Activated naive CD4-positive, alpha-beta T cell treated with anti-CD3 and anti-CD28 coated beads, Interleukin-2, amount 50 U/mL, for 16 hours (primary cell): ENCODE measurements around the gene EHMT1.
A peak's percentile ranks its signal among the peaks of the same experiment; 100 is the strongest.

Experiments
- DNase-seq: peaks from one replicate; pipeline ENCODE4 v3.0.0-alpha.2; 2020

Gene EHMT1

DNA sequence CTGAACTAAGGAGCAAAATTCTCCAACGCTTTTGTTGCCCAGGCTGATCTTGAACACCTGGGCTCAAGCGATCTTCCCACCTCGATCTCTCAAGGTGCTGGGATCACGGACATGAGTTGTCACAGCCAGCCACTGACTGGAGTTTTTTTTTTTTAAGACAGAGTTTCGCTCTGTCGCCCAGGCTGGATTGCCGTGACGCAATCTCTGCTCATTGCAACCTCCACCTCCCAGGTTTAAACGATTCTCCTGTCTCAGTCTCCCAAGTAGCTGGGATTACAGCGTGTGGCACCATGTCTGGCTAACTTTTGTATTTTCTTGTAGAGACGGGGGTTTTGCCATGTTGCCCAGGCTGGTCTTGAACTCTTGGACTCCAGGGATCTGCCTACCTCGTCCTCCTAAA, 58.2 kb downstream of the EHMT1 start:
- no peak for DNase-seq

DNA sequence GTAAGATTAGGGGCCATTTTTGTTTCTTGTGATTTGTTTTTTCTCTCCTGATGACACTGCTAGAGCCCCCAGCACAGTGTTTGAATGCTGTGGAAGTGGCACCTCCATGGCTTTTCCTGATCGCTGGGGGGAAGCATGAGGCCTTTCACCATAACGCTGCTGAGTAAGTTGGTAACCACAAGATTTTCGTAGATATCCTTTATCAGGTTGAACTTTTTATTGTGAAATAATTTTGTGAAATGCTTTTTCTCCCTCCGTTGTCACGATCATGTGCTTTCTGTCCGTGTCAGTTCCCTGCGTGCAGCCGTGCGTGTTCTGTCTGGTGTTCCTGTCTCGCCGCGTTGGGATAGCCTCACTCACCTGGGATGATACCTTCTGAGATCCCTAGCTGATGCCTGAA, 59.4 kb downstream of the EHMT1 start:
- DNase-seq = no peak

DNA sequence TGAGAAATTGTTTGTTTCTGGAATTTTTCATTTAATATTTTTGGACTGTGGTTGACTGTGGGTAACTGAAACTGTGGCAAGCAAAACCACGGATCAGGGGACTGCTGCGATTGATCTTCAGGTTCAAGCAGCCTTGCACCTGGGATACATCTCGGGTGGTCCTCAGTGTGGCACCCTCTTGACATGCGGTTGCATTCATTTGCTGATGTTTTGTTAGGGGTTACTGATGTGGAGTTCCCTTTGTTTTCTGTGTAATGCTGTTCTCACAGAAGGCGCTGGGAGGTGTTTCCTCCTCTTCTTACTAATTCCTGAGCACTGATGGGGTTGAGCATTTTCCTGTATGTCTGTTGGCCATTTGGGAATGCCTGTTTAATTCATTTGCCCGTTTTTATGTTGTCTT, 60.4 kb downstream of the EHMT1 start:
- DNase-seq = no peak

DNA sequence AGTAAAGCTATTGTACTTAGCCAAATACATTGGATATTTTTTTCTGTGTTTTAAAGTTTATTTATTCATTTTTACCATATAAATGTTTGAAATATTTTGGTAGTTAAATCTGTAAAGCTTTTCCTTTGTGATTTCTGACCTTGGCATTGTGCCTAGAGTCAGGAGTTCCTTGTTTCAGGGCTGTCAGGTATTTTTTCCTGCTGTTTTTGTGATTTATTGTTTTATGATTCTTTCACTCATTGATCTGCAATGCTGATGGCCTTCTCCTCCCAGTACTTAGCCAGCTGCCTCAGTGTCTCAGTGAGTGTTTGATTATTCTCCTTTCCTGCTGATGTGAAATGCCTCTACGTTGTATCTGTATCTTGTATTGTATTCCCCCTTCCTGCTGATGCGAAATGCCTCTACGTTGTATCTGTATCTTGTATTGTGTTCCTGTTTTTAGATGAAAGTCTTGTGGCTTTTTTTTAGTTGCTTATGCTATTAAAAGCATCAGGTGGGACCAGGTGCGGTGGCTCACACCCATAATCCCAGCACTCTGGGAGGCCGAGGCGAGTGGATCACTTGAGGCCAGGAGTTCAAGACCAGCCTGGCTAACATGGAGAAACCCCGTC, 61.0 kb downstream of the EHMT1 start:
- DNase-seq = no peak

DNA sequence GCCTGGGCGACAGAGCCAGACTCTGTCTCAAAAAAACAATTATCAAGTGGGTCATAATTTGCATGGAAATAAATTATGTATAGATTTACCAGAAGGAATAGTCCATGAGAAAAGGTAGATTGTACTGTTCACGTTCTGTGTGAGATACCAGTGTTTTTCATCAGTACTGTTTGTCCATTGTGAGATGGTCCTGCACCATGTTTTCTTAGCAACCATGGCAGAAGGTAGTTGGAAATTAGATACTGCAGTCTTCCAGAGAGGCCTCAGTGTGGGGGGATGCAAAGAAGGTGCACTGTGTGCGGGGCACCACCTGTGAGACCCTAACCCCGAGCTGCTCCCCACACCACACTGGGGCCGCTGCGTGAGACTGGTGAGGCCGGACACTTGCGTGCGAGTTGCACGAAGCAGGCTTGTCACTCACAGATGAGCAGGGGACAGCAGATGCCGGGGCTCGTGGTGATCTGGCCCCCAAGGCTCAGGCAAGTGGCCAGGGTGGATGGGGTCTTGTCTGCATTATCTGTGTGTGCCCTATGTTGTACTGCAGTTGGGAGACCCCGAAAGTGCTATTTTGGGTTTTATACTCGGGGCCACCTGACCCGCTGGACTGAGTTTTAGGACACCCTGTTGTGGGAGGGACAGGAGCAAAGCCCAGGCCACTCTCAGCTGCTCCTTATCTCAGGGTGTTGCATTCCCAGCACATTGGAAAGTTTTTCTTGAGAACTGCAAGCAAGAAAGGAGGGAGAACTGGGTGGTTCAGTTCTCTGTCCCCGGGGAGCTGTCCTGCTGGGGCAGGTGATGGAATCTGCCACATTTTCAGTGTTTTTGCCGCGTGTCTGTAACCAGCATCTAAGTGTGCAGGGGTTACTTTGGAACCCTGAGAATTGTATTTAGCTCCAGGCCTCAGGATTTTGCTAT, 61.9 kb downstream of the EHMT1 start:
- no peak for DNase-seq

DNA sequence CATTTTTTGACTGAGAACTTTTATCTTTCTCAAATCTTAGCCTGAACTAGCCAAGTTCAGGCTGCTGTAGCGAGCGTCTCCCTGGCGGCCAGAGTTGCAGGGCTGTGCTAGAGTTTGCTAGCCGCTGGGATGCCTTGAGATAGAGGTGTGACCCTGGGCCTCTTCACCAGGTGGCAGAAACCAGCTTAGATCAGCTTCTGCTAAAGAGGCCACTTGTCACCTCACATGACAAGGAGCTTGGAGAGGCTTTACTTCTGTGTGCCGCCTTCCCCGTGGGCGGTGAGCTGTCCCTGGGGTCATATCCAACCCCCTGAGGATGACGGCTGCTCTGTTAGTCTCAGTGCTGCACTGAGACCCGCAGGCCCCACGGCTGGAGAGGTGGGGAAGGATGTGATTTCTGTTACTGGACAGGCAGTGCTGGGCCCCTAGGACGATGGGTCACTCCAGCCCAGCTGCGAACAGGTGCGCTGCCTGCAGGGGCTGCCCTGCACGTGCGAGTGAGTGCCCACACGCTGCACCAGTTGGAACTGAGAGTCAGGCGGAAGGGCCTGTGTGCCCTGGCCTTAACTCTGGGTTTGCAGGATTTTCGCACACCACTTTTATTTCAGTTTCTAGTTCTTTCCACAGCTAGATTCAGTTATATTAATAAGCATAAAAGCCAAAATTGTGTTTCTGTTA, 63.8 kb downstream of the EHMT1 start:
- no peak for DNase-seq

DNA sequence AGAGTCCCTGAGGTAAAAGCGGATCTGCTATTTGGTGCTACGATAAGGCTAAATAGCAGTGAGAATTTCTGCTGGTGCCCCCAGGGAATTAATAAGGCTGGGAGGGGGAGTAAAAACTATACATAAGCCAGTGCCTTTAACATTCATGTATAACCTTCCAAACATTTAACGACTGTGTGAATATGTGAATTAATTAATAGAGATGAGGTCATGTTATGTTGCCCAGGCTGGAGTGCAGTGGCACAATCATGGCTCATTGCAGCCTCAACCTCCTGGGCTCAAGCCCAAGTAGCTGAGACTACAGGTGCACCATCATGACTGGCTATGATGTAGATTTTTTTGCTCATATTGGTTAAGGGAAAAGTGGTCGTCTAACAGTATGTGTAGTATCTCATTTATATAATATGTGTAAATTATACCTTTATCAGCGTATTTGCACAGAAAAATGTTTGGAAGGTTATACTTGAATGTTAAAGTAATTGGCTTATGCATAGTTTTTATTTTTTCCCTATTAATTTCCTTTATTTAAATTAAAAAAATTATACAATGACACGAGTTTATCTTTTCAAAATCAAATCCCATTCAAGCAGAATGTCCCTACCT, 64.6 kb downstream of the EHMT1 start:
- DNase-seq = no peak

DNA sequence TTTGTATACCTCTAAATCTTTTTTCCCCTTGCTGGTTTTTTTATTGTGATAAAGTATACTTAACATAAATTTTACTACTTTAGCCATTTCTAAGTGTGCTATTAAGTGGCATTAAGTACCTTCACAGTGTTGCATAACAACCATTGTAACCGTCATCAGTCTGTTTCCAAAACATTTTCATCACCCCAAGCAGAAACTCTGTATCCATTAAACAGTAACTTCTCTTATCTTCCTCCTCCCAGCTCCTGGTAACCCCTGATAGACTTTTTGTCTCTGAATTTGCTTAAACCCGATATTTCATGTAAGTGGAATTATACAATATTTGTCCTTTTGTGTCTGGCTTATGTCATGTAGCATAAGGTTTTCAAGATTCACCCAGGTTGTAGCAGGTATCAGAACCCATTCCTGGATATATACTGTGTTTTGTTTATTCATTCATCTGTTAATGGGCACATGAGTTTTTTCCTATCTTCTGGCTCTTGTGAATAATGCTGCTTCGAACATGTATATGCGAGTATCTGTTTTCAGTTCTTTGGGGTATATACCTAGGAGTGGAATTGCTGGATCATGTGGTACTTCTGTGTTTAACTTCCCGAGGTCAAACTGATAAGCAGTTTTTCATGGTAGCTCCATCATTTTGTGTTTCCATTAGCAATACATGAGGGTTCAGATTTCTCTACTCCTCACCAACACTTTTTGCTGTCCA, 66.4 kb downstream of the EHMT1 start:
- DNase-seq = no peak

DNA sequence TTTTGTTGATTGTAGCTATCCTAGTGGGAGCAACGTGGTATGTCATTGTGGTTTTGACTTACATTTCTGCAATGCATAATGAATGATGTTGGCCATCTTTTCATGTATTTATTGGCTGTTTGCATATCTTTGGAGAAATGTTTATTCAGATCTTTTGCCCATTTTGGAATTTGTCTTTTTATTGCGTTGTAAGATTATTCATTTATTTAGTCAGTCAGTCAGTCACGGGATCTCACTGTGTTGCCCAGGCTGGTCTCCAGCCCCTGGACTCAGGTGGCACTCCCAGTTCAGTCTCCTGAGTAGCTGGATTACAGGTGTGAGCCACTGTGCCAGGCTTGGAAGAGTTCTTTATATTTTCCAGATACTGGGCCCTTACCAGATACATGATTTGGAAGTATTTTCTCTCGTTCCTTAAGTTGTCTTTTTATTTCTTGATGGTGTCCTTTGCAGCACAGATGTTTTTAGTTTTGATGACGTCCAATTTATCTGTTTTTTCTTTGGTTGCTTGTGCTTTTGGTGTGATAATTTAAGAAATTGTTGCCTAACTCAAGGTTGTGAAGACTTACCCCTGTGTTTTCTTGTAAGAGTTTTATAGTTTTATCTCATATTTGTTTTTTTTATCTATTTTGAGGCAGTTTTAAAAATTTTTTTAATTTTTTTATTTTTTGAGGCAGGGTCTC, 67.1 kb downstream of the EHMT1 start:
- no peak for DNase-seq

DNA sequence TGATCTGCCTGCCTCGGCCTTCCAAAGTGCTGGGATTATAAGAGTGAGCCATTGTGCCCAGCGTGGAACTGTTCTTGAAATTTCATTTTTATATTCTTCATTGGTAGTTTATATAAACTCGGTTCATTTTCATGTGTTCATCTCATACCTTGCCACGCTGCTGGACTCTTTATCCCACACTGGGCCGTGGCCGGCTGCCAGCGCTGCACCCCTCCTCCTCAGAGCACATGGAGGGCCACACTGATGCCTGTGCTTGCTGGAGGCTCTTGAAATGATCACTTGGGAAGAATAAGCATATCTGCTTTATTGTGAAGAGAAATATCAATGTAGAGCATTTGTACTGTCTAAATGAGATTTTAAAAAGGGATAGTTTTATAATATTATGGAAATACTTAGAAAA, 69.5 kb downstream of the EHMT1 start:
- no peak for DNase-seq

DNA sequence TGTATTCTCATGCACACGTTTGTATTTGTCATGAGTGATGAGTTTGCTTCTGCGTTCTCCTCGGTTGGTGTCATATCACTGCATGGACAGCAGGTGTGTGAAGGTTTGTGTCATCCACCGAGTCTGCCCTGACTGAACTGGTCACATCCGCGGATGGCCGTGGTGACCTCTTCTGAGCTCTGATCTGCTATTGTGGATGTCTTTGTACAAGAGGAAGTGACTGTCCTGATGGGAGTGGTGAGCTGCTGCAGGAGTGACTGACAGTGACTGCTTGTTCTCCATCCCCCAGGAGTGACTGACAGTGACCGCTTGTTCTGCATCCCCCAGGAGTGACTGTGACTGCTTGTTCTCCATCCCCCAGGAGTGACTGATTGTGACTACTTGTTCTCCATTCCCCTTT, 69.9 kb downstream of the EHMT1 start:
- no peak for DNase-seq

DNA sequence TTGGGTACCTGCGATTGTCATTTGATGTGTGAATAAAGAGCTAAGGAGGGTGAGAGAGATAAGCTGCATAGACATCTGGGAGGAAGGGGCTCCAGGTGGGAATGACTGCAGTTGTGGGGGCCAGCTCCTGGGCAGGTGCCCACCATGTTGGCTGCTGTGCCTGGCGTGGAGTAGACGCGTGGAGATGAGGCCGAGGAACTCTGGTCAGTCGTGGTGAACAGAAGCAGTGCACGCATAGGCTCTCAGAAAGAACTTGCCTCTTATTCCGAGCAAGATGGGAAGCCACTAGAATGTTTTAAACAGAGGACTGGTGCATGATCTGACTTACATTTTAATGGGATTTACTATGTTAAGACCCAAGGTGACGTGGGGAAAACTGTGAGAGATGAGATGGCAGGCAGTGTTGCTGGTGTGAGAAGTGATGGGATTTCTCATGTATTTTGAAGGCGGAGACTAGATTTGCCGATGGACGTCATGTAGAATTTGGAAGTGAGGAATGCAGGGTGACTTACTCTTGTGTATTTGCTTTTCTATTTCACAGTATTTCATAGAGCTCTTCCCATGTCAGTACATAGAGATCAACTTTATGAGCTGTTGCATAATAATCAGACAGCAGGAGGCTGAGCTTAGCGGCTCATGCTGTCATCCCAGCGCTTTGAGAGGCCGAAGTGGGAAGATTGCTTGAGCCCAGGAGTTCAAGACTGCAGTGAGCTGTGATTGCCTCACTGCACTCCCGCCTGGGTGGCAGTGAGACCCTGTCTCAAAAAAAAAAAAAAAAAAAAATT, 71.1 kb downstream of the EHMT1 start:
- no peak for DNase-seq

DNA sequence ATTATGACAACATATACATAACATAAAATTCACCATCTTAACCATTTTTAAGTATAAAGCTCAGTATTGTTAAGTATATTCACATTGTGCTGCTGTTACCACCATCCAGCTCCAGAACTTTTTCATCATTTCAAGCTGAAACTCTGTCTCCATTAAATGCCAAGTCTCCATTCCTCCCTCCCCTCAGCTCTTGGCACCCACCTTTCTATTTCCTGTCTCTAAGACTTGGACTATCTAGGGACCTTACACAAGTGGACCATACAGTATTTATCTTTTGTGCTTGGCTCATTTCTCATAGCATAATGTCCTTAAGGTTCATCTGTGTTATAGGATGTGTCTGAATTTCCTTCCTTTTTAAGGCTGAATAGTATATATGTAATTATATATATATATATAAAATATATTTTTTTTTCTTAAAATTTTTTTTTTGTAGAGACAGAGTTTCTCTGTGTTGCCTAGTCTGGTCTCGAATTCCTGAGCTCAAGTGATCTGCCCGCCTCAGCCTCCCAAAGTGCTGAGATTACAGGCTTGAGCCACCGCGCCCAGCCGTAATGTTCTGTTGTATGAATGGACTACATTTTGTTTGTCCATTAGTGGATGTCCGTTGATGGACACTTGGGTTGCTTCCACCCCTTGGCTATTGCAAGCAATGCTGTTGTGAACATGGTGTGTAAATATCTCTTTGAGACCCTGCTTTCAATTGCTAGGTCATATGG, 72.3 kb downstream of the EHMT1 start:
- DNase-seq = no peak

DNA sequence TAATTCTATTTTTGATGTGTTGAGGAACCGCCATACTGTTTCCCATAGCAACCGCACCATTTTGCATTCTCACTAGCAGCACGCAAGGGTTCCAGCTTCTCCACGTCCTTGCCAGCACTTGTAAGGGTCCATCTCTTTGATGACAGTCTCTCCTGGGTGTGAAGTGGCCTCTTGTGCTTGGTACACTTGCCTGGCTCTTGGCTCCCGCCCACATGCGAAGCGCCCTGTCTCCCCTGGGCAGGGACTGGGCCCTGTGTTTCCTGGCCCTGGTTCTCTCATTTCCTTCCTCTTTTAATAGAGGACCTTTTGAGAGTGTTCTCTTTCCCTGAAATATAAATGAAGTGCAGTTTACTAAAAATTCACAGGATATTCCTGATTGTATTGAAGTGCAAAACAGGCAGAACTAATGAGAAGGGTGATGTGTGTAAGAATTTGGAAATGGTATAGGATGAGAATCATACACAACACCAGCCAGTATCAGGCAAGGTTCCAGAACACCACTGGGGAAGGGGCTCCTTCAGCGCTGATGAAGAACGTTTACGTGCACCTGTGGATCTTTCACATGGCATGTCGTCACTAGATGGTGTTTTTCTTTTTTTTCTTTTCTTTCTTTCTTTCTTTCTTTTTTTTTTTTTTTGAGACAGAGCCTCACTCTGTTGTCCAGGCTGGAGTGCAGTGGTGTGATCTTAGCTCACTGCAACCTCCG, 73.0 kb downstream of the EHMT1 start:
- no peak for DNase-seq

DNA sequence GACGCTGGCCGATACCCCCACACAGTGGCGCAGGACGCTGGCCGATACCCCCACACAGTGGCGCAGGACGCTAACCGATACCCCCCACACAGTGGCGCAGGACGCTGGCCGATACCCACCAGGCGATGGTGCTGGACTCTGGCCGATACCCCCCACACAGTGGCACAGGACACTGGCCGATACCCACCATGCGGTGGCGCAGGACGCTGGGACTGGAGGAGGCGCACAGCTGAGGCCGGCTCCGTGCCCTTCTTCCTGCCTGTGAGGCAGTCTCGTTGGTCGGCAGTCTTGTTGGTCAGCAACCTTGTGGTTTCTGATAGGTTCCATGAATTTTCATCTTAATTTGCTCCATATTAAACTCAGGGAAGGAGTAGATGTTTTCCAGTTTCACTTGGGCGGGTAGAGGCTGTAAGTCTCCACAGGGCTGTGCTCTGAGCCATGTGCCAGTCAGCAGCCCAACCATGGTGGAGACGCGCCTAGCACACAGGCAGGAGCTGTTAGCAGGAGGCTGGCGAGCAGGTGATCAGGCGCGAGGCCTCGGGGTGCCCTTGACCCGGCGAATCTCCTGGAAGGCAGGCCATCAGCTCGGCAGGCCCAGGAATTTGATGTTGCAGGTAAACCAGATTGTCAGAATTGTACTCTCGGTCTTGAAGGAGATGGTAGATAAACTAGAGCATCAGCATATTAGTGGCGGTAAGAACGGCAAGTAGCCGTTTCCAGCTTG, 75.6 kb downstream of the EHMT1 start:
- no peak for DNase-seq

DNA sequence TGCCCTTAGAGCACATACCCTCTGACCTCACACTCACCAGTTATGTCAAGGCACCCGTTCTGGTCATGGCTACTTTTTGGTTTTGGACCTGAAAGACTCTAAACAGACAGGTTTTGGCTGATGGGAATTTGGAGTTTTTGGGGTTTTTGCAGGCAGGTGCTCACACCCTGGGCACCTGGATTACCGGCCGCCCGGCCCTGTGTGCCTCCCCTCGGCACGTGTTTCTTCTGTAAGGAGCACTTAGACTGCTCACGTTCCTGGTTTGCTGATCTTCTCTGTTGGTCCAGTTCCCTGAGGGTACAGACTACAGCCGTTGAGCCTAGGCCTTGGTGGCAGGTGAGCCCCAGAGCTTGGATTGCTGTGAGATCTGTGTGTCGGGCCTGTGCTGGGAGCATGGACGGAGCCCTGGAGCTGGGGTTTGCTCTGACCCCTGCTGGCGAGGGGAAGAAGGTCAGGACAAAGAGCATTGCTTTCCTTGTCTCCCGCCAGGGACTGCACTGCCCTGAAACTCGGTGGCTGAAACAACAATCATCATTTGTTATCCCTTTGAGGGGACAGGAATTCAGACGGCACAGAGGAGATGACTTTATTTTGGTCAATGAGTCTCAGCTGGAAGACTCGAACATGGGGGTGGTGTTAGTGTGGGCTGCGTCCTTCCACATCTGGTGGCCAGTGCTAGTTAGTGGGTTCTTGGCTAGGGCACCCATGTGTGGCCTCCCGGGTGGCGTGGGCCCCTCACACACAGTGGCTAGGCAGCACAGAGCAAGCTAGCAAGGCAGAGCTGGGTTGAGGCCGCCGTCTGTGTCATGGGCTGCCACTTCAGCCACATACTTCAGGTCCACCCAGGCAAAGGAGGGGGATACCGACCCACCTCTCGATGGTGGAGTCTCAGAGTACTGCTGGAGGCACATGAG, 76.4 kb downstream of the EHMT1 start:
- peak; percentile 27 for DNase-seq

DNA sequence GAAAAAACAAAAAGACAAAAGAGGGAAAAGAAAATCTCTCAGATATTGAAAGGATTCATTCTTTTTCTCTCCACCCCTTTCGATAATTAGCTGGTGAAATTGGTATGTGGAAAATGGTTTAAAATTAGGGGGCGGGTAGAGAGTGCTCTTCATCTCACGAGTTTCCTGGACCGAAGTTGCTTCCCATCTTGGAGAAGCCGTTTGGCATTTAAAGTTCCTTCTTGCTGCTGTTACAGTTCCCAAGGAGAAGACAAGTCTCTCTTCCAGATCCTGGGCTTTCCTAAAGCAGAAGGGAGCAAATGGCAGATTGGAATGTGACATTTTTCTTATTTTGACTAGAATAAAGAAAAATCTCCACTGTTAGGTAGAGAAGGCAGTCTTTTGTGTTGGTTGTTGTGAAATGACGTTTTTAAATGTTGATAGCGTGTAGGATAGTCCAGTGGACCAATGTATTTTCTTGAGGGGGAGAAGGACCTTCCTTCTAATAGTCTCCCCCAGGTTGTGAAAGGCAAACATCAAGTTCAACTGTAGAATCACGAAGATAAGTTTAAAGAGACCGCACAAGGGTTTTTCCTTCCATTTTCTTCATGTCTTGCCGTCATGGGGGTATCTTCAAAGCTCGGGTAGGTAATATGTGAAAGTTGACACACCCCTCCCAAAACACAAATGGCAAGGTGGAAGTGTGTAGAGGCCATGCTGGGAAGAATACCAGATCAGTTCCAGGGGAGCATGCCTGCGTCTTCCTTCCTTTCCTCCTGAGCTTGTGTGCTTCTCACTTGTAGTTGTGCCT, 77.5 kb downstream of the EHMT1 start:
- no peak for DNase-seq
